Left lung (tissue), 10 donors: ENCODE data around the gene ZNF426. TPM values are rescaled to one million over a fixed set of nuclear protein-coding genes. Genes with fewer than 3 reads are reported as not detected.

ENCODE experiments used
- ATAC-seq: fragments of 200-7000 bp; cut with Tn5 transposase; one replicate; pipeline ENCODE4 v1.9.1; 2020; ENCODE audit warnings: moderate library complexity
- DNase-seq, 4 donors: peaks; one replicate each; pipeline ENCODE4 v3.0.0-alpha.2; 2013 to 2020
- H3K27ac ChIP-seq, 2 donors: fragments of 200-600 bp; sonication (generic) in 1 of 2; one replicate each; pipeline versions ENCODE4 v1.5.0 to v1.8.0; 2020 to 2021
- H3K27me3 ChIP-seq, 2 donors: fragments of 200-600 bp; sonication (generic) in 1 of 2; one replicate each; pipeline versions ENCODE4 v1.5.0 to v1.8.0; 2020 to 2021
- H3K36me3 ChIP-seq, 2 donors: fragments of 200-600 bp; sonication (generic) in 1 of 2; one replicate each; pipeline versions ENCODE4 v1.5.0 to v1.8.0; 2020 to 2021
- H3K4me1 ChIP-seq, 2 donors: fragments of 200-600 bp; one replicate each; pipeline ENCODE4 v1.8.0; 2021
- H3K4me3 ChIP-seq, 2 donors: fragments of 200-600 bp; sonication (generic) in 1 of 2; one replicate each; pipeline versions ENCODE4 v1.5.0 to v1.8.0; 2020 to 2021; ENCODE audit warnings: mild to moderate bottlenecking in 1 of 2
- H3K9me3 ChIP-seq, 2 donors: fragments of 200-600 bp; sonication (generic) in 1 of 2; one replicate each; pipeline versions ENCODE4 v1.5.0 to v1.8.0; 2020 to 2021
- intact Hi-C, 2 donors: fragments of 100-400 bp; cut with DNase I; formaldehyde crosslinking; loops; one replicate each; pipeline versions ENCODE4 v1.11.2 to v1.14.2; 2022
- polyA plus RNA-seq, 6 donors: library from polyadenylated mRNA; unstranded; fragments of 120-200 nt; gene quantifications; one replicate each; pipeline ENCODE4 v1.2.1, GENCODE V29; 2013; ENCODE audit not compliant: insufficient read length in 6 of 6
- total RNA-seq, 2 donors: library from RNA; stranded (reverse); fragmentation: NEBNext Ultra II Directional; extraction: Animal tissue kit (Norgen Biotek cat#: 25700); gene quantifications; one replicate each; pipeline ENCODE4 v1.2.1, GENCODE V29; 2021
- TF ChIP-seq, protein P1 (sequence below), 2 donors: fragments of 200-600 bp; sonication (generic) in 1 of 2; IDR thresholded peaks; one replicate each; pipeline versions ENCODE4 v1.5.0 to v1.8.0; 2021; ENCODE audit warnings: antibody characterized with exemption in 2 of 2
- donor health status: DM: no; HTN: yes; CAD: no.
- donor health status: DM: no; HTN: no; CAD: no.

Gene ZNF426
- total and polyA plus RNA-seq, 8 donors = 16.1 to 27.1 (median 22.6) TPM

DNA sequence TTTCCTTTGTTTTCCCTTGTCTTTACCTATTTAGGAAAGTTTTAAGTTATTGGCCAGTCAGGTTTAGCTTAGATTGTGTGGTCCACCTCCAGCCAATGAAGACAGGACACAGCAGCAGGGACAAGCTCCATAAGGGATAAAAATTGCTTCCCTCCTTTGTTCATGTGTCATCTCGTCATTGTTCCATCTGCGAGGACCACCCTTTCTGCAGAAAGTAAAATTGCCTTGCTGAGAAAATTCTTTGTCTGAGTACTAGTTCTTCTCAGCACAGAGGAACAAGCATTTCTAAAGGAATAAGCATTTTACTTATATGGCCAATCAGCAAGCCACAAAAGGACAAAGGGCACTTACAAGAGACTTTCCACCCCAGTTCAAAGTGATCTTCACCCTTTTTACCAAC, 51.4 kb downstream of the ZNF426 start:
- H3K4me1 ChIP-seq = no peaks in the 10 kb centered on the region
- DNase-seq (no peak), ATAC-seq (no peak)
- TF ChIP-seq, protein P1, sequence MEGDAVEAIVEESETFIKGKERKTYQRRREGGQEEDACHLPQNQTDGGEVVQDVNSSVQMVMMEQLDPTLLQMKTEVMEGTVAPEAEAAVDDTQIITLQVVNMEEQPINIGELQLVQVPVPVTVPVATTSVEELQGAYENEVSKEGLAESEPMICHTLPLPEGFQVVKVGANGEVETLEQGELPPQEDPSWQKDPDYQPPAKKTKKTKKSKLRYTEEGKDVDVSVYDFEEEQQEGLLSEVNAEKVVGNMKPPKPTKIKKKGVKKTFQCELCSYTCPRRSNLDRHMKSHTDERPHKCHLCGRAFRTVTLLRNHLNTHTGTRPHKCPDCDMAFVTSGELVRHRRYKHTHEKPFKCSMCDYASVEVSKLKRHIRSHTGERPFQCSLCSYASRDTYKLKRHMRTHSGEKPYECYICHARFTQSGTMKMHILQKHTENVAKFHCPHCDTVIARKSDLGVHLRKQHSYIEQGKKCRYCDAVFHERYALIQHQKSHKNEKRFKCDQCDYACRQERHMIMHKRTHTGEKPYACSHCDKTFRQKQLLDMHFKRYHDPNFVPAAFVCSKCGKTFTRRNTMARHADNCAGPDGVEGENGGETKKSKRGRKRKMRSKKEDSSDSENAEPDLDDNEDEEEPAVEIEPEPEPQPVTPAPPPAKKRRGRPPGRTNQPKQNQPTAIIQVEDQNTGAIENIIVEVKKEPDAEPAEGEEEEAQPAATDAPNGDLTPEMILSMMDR (IDR thresholded peaks at IDR 0.05) = no peak
- H3K4me3 ChIP-seq = no peak overlapping the region
- intact Hi-C loops = no loop called here
- no peaks in the 10 kb centered on the region for H3K36me3 ChIP-seq
- no peaks in the 10 kb centered on the region for H3K27me3 ChIP-seq
- peaks cover 9 to 77% of the 10 kb centered on the region in 2 donors for H3K9me3 ChIP-seq
- no peak overlapping the region for H3K27ac ChIP-seq

GRCh38 chr19:9485140-9485539, 53.3 kb downstream of the ZNF426 start:
- Histone ChIP-seq H3K9me3 (peaks cover 9 to 82% of the 10 kb centered on the region in 2 donors), H3K4me3 (no peak overlapping the region), H3K27me3 (no peaks in the 10 kb centered on the region), H3K36me3 (no peaks in the 10 kb centered on the region), H3K27ac (no peak overlapping the region), H3K4me1 (no peaks in the 10 kb centered on the region)
- intact Hi-C loops = no loop called here
- TF ChIP-seq, protein P1 (IDR thresholded peaks at IDR 0.05) = no peak
- ATAC-seq (no peak), DNase-seq (no peak)

- ATAC-seq = no peak
- TF ChIP-seq, protein P1 (IDR thresholded peaks at IDR 0.05) = no peak
- intact Hi-C loops = no loop called here
Observed at GRCh38 chr19:9474975-9475374, 63.5 kb downstream of the ZNF426 start.

More at GRCh38 chr19:9474975-9475374, 63.5 kb downstream of the ZNF426 start:
- no peak for DNase-seq
- H3K4me1 ChIP-seq = no peaks in the 10 kb centered on the region
- peaks cover 6 to 75% of the 10 kb centered on the region in 2 donors for H3K9me3 ChIP-seq
- no peaks in the 10 kb centered on the region for H3K27me3 ChIP-seq
- no peak overlapping the region for H3K27ac ChIP-seq
- H3K36me3 ChIP-seq = no peaks in the 10 kb centered on the region
- no peak overlapping the region for H3K4me3 ChIP-seq

Other genes with a start within 250 kb of the ZNF426 start
- gene ZNF699, start 228.8 kb downstream of the ZNF426 start, total RNA-seq = 1 to 10 TPM; 6.2 to 6.8 TPM
- gene ZNF699, start 228.8 kb downstream of the ZNF426 start, polyA plus RNA-seq = 1 to 10 TPM; 6.9 to 9.5 (median 8.1) TPM
- gene ZNF559, start 214.5 kb downstream of the ZNF426 start, total RNA-seq = 10 to 100 TPM; 14.2 to 15.1 TPM
- 10 to 100 TPM; 70.0 to 78.5 (median 74.0) TPM for gene ZNF559, start 214.5 kb downstream of the ZNF426 start, polyA plus RNA-seq
- gene ZNF177, start 175.6 kb downstream of the ZNF426 start, total RNA-seq = 1 to 10 TPM; 1.6 to 2.6 TPM
- 10 to 100 TPM; 11.8 to 15.5 (median 13.7) TPM for gene ZNF177, start 175.6 kb downstream of the ZNF426 start, polyA plus RNA-seq
- gene ZNF266, start 103.1 kb downstream of the ZNF426 start, total RNA-seq = 10 to 100 TPM; 15.4 to 16.2 TPM
- 10 to 100 TPM; 31.1 to 97.1 (median 55.1) TPM for gene ZNF266, start 103.1 kb downstream of the ZNF426 start, polyA plus RNA-seq
- gene ZNF560, start 40.0 kb downstream of the ZNF426 start, total RNA-seq = under 1 TPM; 0.13 to 0.15 TPM
- gene ZNF560, start 40.0 kb downstream of the ZNF426 start, polyA plus RNA-seq = under 1 TPM; 0.14 to 0.59 (median 0.25) TPM
- 10 to 100 TPM; 24.4 to 34.1 TPM for gene ZNF121, start 45.9 kb upstream of the ZNF426 start, total RNA-seq
- 10 to 100 TPM; 22.4 to 37.3 (median 27.7) TPM for gene ZNF121, start 45.9 kb upstream of the ZNF426 start, polyA plus RNA-seq
- gene ZNF561, start 82.6 kb upstream of the ZNF426 start, total RNA-seq = 10 to 100 TPM; 40.1 to 43.9 TPM
- 10 to 100 TPM; 53.3 to 73.4 (median 63.1) TPM for gene ZNF561, start 82.6 kb upstream of the ZNF426 start, polyA plus RNA-seq
- gene ZNF562, start 136.5 kb upstream of the ZNF426 start, total RNA-seq = 10 to 100 TPM; 33.7 to 36.4 TPM
- gene ZNF562, start 136.5 kb upstream of the ZNF426 start, polyA plus RNA-seq = 10 to 100 TPM; 25.4 to 27.8 (median 27.3) TPM
- 10 to 100 TPM; 13.2 to 13.3 TPM for gene ZNF846, start 230.1 kb upstream of the ZNF426 start, total RNA-seq
- 10 to 100 TPM; 32.2 to 46.2 (median 39.5) TPM for gene ZNF846, start 230.1 kb upstream of the ZNF426 start, polyA plus RNA-seq